Erythroblast (primary cell): ENCODE measurements around the gene COQ5.
A peak's percentile ranks its signal among the peaks of the same experiment; 100 is the strongest.

Source experiments
- DNase-seq, 2 experiments: peaks; one replicate each; lab custom pipeline; 2025; lab: John Stamatoyannopoulos, UW
- GATA1 ChIP-seq: IDR thresholded peaks from 2 replicates; pipeline ENCODE4 v1.6.1; 2011; ENCODE audit warnings: low read depth, mild to moderate bottlenecking, control low read depth, low read length, moderate library complexity
- POLR2A ChIP-seq: IDR thresholded peaks from 2 replicates; pipeline ENCODE4 v1.6.1; 2011; ENCODE audit warnings: mild to moderate bottlenecking, low read length

COQ5 gene

DNA sequence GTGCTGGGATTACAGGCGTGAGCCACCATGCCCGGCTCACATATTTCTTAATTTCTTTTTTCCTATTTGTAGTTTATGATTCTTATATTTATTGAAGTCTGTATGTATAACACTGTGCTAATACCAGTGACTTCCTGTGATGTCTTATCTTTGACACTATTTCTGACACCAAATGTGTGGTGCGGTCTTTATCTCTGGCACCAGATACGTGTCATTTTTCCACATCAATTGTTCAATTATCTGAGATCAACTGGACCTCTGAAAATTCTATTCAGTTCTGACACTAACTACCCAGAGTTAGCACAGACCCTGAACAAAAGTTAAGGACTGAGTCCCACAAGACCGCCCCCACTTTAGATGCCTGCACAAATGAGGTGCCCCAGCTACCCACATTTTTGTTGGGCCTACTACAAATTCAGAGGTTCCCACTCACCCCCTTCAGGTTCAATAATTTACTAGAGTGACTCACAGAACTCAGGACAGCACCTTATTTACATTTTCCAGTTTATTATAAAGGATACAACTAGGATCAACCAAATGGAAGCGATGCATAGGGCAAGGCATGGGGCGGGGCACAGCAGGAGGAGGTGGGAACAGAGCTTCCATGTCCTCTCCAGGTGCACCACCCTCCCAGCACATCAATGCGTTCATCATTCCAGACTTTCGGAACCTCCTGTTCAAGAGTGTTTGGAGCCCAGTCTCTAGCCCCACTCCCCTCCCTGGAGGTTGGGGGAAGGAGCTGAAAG, 47.8 kb downstream of the COQ5 start:
- peak; percentile 35 to 74 for DNase-seq
- TF ChIP-seq POLR2A (no peak), GATA1 (no peak)

DNA sequence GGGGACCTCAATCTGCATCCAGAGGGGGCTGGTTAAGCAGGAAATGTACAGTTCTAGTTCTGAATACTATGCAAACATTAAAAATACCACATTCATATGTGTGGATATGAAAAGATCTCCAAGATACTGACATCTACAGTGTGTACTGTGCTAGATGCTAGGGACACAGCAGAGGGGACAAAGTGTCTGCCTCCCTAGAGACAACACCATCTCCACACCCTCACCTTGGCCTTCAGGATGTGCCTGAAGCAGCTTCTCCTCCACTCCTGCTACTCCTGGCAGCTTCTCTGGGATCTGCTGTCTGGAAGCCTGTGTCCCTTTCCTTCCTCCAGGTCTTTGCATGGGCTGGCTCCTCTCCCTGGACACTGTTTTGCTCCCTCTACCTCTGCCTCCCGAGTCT, 48.7 kb downstream of the COQ5 start:
- TF ChIP-seq GATA1 = no peak
- no peak for TF ChIP-seq POLR2A
- no peak for DNase-seq

- DNase-seq = no peak
- no peak for TF ChIP-seq POLR2A
- no peak for TF ChIP-seq GATA1
These were observed 49.5 kb downstream of the COQ5 start for GRCh38 chr12:120479458-120479857.

- TF ChIP-seq GATA1 (no peak), POLR2A (no peak)
- DNase-seq = no peak
These were observed 53.3 kb downstream of the COQ5 start for GRCh38 chr12:120475643-120476042.

DNA sequence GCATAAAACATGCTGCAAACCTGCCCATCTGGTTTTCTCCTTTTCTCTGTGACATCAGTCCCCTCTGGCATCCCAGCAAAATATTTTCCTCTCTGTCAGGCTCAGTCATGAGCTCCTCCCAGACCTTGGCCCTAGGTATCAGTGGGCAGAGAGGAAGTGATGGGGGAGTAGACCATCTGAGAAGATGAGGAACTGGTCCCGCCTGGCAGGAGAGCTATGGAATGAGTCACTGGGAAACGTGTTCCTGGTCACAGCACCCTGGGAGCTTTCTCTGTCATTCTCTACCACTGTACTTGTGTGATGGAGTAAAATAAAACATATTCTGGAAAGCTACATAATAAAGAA, 54.4 kb downstream of the COQ5 start:
- TF ChIP-seq GATA1 = no peak
- no peak for DNase-seq

DNA sequence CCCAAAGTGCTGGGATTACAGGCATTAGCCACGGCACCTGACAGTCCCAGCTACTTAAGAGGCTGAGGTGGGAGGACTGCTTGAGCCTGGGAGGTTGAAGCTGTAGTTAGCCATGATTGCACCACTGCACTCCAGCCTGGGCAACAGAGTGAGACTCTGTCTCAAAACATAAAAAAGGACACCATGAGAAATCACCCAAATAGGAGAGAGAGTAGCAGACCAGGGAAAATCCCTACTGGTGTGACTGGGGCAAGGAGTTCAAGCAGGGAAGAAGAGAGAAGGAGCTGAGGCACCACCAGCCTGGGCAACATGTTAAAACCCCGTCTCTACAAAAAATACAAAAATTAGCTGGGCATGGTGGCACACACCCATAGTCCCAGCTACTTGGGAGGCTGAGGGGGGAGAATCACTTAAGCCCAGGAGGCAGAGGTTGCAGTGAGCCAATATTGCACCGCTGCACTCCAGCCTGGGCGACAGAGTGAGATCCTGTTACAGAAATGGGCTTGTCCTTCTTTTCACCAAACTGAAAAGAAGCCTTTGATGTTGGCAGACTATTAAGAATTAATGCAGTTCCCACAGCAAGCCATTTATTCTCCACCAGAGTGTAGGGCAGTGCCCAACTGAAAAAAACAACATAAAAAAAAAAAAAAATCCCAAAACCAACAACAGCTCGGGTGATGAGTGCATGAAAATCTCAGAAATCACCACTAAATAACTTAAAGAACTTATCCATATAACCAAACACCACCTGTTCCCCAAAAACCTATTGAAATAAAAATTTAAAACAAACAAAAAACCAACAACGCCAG, 54.9 kb downstream of the COQ5 start:
- TF ChIP-seq GATA1 (no peak), POLR2A (no peak)
- DNase-seq = no peak

GRCh38 chr12:120472521-120472920, 56.4 kb downstream of the COQ5 start:
- DNase-seq = no peak
- TF ChIP-seq GATA1 (no peak), POLR2A (no peak)

DNA sequence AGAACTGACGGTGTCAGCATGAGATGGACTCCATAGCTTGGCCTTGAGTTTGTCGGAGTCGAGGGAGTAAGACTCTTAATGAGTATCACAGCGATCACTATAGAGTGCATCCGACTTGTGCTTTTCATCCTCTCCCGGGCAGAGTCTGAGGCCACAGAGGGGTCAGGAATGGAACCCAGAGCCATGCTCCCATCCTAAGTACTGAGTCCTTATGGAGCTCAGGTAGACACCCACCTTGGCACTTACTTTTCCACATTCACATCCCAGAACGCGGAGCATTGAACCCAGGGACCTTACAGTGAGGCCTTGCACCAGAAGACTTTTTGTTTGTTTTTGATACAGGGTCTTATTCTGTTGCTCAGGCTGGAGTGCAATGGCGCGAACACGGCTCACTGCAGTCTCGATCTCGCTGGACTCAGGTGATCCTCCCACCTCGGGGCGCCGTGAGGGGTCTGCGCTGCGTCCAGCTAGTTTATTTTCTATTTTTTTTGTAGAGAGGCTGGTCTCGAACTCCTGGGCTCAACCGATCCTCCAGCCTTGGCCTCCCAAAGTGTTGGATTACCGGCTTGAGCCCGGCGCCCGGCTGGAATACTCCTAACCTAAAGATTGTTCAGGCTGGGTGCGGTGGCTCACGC, 58.7 kb downstream of the COQ5 start:
- no peak for DNase-seq
- TF ChIP-seq POLR2A (no peak), GATA1 (no peak)

- peak; percentile 88 for TF ChIP-seq POLR2A
- TF ChIP-seq GATA1 = no peak
These were observed 59.4 kb downstream of the COQ5 start, which contains the start of gene SRSF9 for GRCh38 chr12:120469450-120470149. Gene SRSF9, minus strand, starts transcription at chr12:120469748. Its CDS starts 139 bp downstream, at chr12:120469609.

GRCh38 chr12:120468821-120469449, 60.0 kb downstream of the COQ5 start:
- peak; percentile 58 to 65 for DNase-seq
- TF ChIP-seq GATA1 (no peak), POLR2A (no peak)

More at GRCh38 chr12:120469450-120470149, 59.4 kb downstream of the COQ5 start, which contains the start of gene SRSF9:
- peak; percentile 98 to 99 for DNase-seq

GRCh38 chr12:120468325-120468820, 60.6 kb downstream of the COQ5 start:
- TF ChIP-seq GATA1 (no peak), POLR2A (no peak)
- DNase-seq = peak; percentile 54 to 65

DNA sequence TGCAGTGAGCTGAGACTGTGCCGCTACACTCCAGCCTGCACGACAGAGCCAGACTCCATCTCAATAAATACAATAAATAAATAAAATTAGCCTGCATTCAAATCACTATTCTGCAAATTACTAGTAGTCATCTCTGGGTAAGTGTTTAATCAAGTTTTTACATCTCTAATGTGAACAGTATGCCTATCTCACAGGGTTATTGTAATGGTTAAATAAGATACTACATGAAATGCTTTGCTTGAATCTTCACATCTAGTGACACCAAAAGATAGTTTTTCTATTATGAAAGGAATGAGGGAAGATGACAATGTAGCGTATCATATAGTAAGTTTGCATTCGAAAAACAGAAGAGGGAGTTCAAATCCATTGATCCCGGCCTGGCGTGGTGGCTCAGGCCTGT, 61.5 kb downstream of the COQ5 start:
- no peak for DNase-seq
- TF ChIP-seq GATA1 = no peak
- TF ChIP-seq POLR2A = no peak
